Sigmoid colon (tissue), 7 donors: ENCODE measurements around the gene BPIFA2. TPM values are rescaled to one million over a fixed set of nuclear protein-coding genes. Genes with fewer than 3 reads are reported as not detected.

ENCODE experiments used
- DNase-seq: peaks from one replicate; pipeline ENCODE4 v3.0.0-alpha.2; 2019
- H3K27ac ChIP-seq, 4 donors: fragments of 200-600 bp; sonication (generic); one replicate each; pipeline ENCODE4 v1.5.1; 2016 to 2019; ENCODE audit warnings: mild to moderate bottlenecking in 1 of 4
- H3K27me3 ChIP-seq, 3 donors: fragments of 200-600 bp; sonication (generic); one replicate each; pipeline ENCODE4 v1.5.1; 2019; ENCODE audit warnings: mild to moderate bottlenecking in 1 of 3
- H3K36me3 ChIP-seq, 4 donors: fragments of 200-600 bp; sonication (generic); one replicate each; pipeline ENCODE4 v1.5.1; 2016 to 2019
- H3K4me1 ChIP-seq, 4 donors: fragments of 200-600 bp; sonication (generic); one replicate each; pipeline ENCODE4 v1.5.1; 2017 to 2019
- H3K4me3 ChIP-seq, 4 donors: fragments of 200-600 bp; sonication (generic); one replicate each; pipeline ENCODE4 v1.5.1; 2017 to 2019; ENCODE audit warnings: mild to moderate bottlenecking in 2 of 4, moderate library complexity in 1 of 4
- H3K9me3 ChIP-seq, 4 donors: fragments of 200-600 bp in 3 of 4; sonication (generic) in 3 of 4; one replicate each; pipeline versions ENCODE4 v1.5.1 to v1.6.1; 2013 to 2019
- CTCF ChIP-seq, 4 experiments: fragments of 450-650 bp in 3 of 4; fragments of 200-600 bp in 1 of 4; IDR thresholded peaks; one replicate each; pipeline ENCODE4 v1.5.1; 2016 to 2019; ENCODE audit warnings: antibody characterized with exemption in 4 of 4, mild to moderate bottlenecking in 3 of 4, moderate library complexity in 2 of 4
- EP300 ChIP-seq, 4 donors: sonication (generic); formaldehyde crosslinking; IDR thresholded peaks; one replicate each; pipeline ENCODE4 v1.6.1; 2017; ENCODE audit warnings: antibody characterized with exemption in 4 of 4
- POLR2A ChIP-seq, 2 donors: fragments of 450-650 bp; IDR thresholded peaks; one replicate each; pipeline ENCODE4 v1.6.1; 2016; ENCODE audit warnings: antibody characterized with exemption in 2 of 2, mild to moderate bottlenecking in 2 of 2, moderate library complexity in 2 of 2
- POLR2AphosphoS5 ChIP-seq, 4 donors: sonication (generic); formaldehyde crosslinking; IDR thresholded peaks; one replicate each; pipeline ENCODE4 v1.6.1; 2017; ENCODE audit warnings: antibody characterized with exemption in 4 of 4
- WGBS, 2 donors: extraction: QIAGEN DNeasy Blood & Tissue Kit; methylation state at CpG; one replicate each; pipeline ENCODE4 v1.1.7; 2013; 5-methylcytosine and 5-hydroxymethylcytosine counted together
- intact Hi-C: fragments of 100-400 bp; cut with DNase I; formaldehyde crosslinking; loops from one replicate; pipeline ENCODE4 v1.15.1; 2023
- polyA plus RNA-seq, 3 donors: library from polyadenylated mRNA; stranded (reverse); fragments of 200-250 nt; gene quantifications; one replicate each; pipeline ENCODE4 v1.2.3, GENCODE V29; 2013
- total RNA-seq, 4 donors: library from RNA; depleted of rRNA; stranded (reverse); fragments of >200 nt; gene quantifications; one replicate each; pipeline ENCODE4 v1.1.0, GENCODE V29; 2016
- donor health status: healthy with polysubstance abuse.
- donor health status: Bipolar disorder and iron deficiency.
- donor health status: healthy.

Gene BPIFA2
- total and polyA plus RNA-seq, 7 donors = 0.09 TPM; not detected in 6

GRCh38 chr20:33131949-33132473 is 35.9 kb upstream of the BPIFA2 start:
- 64 to 65% methylated on average over 5 of the region's 5 CpGs for WGBS, 2 donors
- Histone ChIP-seq H3K36me3 (no peaks in the 10 kb centered on the region), H3K4me1 (no peaks in the 10 kb centered on the region), H3K9me3 (no peaks in the 10 kb centered on the region), H3K27me3 (peaks cover 0 to 7% (median 7%) of the 10 kb centered on the region in 3 donors), H3K27ac (no peak overlapping the region), H3K4me3 (no peak overlapping the region)
- TF ChIP-seq POLR2A (IDR thresholded peaks at IDR 0.05) (no peak), EP300 (IDR thresholded peaks at IDR 0.05) (no peak), POLR2AphosphoS5 (IDR thresholded peaks at IDR 0.05) (no peak), CTCF (IDR thresholded peaks at IDR 0.05) (no peak)
- no peak for DNase-seq
- intact Hi-C loops = no loop called here

- peaks cover 0 to 7% (median 7%) of the 10 kb centered on the region in 3 donors for H3K27me3 ChIP-seq
- H3K27ac ChIP-seq = no peak overlapping the region
- no peak overlapping the region for H3K4me3 ChIP-seq
- H3K36me3 ChIP-seq = no peaks in the 10 kb centered on the region
- no peaks in the 10 kb centered on the region for H3K9me3 ChIP-seq
- intact Hi-C loops = no loop called here
- 42 to 48% methylated on average over 14 of the region's 14 CpGs for WGBS, 2 donors
- TF ChIP-seq CTCF (IDR thresholded peaks at IDR 0.05) (no peak), POLR2A (IDR thresholded peaks at IDR 0.05) (no peak), EP300 (IDR thresholded peaks at IDR 0.05) (no peak), POLR2AphosphoS5 (IDR thresholded peaks at IDR 0.05) (no peak)
- no peak for DNase-seq
- no peaks in the 10 kb centered on the region for H3K4me1 ChIP-seq
These were observed 35.2 kb upstream of the BPIFA2 start for GRCh38 chr20:33132513-33133372.

GRCh38 chr20:33133373-33133941 is 34.5 kb upstream of the BPIFA2 start:
- 79 to 81% methylated on average over 11 of the region's 11 CpGs for WGBS, 2 donors

GRCh38 chr20:33137195-33137594 is 30.8 kb upstream of the BPIFA2 start:
- H3K27ac ChIP-seq = no peak overlapping the region
- no peaks in the 10 kb centered on the region for H3K4me1 ChIP-seq
- no peak for DNase-seq
- WGBS, 2 donors = 77 to 79% methylated on average over 3 of the region's 3 CpGs
- intact Hi-C loops = no loop called here
- no peak overlapping the region for H3K4me3 ChIP-seq
- no peaks in the 10 kb centered on the region for H3K36me3 ChIP-seq
- peaks cover 0 to 7% (median 5%) of the 10 kb centered on the region in 3 donors for H3K27me3 ChIP-seq
- TF ChIP-seq EP300 (IDR thresholded peaks at IDR 0.05) = no peak
- H3K9me3 ChIP-seq = no peaks in the 10 kb centered on the region

More at GRCh38 chr20:33133373-33133941, 34.5 kb upstream of the BPIFA2 start:
- TF ChIP-seq EP300 (IDR thresholded peaks at IDR 0.05) (no peak), POLR2AphosphoS5 (IDR thresholded peaks at IDR 0.05) (no peak), POLR2A (IDR thresholded peaks at IDR 0.05) (no peak), CTCF (IDR thresholded peaks at IDR 0.05) (no peak)
- intact Hi-C loops = no loop called here
- H3K9me3 ChIP-seq = no peaks in the 10 kb centered on the region
- DNase-seq = no peak
- H3K27me3 ChIP-seq = peaks cover 0 to 7% (median 7%) of the 10 kb centered on the region in 3 donors
- no peak overlapping the region for H3K27ac ChIP-seq
- no peaks in the 10 kb centered on the region for H3K4me1 ChIP-seq
- no peak overlapping the region for H3K4me3 ChIP-seq
- no peaks in the 10 kb centered on the region for H3K36me3 ChIP-seq

- Histone ChIP-seq H3K4me3 (no peak overlapping the region), H3K27me3 (no peaks in the 10 kb centered on the region), H3K36me3 (no peaks in the 10 kb centered on the region), H3K9me3 (peaks cover 0 to 3% (median 0%) of the 10 kb centered on the region in 4 donors), H3K4me1 (no peaks in the 10 kb centered on the region), H3K27ac (no peak overlapping the region)
- intact Hi-C loops = no loop called here
- no peak for DNase-seq
- TF ChIP-seq POLR2AphosphoS5 (IDR thresholded peaks at IDR 0.05) (no peak), EP300 (IDR thresholded peaks at IDR 0.05) (no peak), POLR2A (IDR thresholded peaks at IDR 0.05) (no peak), CTCF (IDR thresholded peaks at IDR 0.05) (no peak)
These were observed 28.5 kb upstream of the BPIFA2 start for GRCh38 chr20:33139467-33139866.
